Stimulated activated CD4-positive, alpha-beta T cell treated with anti-CD3 and anti-CD28 coated beads, TNF-alpha, amount 100 ng/mL, for 1 hour (primary cell): Measurements from ENCODE around the gene SMAD3.
"Not testable (repeated sequence)": the region's sequence is repeated elsewhere in the genome, so short reads cannot be mapped to it uniquely, and the experiment has no call there.

Source experiments
- DNase-seq, 3 donors: peaks; one replicate each; pipeline ENCODE4 v3.0.0-alpha.2; 2020; ENCODE audit warnings: low read depth in 3 of 3, low spot score in 1 of 3

SMAD3 gene

DNA sequence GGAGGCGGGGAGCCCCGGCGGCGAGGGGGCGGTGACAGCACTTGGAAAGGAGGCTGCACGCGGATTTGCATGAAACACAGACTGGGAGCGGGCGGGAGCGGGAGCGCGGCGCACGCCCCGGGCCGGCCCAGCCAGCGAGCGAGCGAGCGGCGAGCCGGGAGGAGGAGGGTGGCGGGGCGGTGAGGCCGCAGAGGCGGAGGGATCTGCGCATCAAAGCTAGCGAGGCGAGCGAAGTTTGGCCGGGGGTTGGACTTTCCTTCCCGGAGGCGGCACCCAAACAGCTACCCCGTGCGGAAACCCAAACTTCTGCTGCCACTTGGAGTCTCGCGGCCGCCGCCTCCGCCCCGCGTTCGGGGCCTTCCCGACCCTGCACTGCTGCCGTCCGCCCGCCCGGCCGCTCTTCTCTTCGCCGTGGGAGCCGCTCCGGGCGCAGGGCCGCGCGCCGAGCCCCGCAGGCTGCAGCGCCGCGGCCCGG, at the start of gene SMAD3:
Gene SMAD3 (plus strand): TSS at position 72 of the 475 bp plus-strand sequence. CDS start 553 bp downstream, outside the sequence.
- DNase-seq, result peak; percentile 48 to 50 (median 50)

DNA sequence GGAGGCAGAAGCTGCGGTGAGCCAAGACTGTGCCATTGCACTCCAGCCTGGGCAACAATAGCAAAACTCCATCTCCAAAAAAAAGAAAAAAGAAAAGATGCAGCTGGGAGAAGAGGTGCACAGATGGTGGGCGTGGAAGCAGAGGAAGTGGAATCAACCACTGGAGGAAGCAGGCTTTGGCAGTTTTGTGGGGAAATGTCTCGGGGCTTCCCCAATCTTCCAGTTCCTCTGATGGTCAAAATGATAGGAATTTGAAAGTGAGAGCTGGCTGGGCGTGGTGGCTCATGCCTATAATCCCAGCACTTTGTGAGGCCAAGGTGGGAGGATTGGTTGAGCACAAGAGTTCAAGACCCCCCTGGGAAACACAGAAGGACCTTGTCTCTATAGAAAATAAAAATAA, 48.1 kb upstream of the SMAD3 start:
- no peak for DNase-seq

DNA sequence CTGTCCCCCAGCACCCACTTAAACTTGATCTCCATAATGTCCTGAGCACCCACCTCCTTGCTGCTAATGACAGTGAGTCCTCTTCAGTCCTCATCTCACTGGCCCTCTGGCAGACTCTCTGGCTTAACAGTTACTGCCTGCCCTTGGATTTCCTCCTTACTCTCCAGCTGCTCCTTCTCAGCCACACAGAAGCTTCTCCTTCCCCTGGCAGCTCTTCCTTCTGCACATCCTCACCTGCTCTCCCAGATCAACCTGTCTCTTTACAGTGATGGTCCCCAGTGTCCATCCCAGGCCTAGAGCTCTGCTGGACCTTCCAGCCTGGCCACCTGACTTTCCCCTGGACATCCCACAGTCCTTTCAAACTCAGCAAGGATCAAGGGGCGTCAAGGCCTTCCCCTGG, 47.4 kb upstream of the SMAD3 start:
- DNase-seq, result no peak

DNA sequence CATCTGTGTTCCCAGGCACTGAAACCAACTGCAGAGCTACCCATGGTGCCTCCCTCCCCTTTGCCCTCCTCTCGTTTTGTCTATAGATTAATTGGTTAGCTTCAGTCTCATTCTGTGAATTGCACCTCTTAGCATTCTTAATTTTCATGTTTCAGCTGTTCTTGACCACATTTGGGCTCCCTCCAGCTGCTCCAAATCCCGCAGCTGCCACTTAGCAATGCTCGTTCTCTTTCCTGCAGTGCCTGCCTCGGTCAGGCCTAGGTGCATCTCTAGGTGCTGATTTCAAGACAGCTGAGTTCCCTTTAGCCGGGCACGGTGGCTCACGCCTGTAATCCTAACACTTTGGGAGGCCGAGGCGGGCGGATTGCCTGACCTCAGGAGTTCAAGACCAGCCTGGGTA, 47.0 kb upstream of the SMAD3 start:
- DNase-seq, result no peak

DNA sequence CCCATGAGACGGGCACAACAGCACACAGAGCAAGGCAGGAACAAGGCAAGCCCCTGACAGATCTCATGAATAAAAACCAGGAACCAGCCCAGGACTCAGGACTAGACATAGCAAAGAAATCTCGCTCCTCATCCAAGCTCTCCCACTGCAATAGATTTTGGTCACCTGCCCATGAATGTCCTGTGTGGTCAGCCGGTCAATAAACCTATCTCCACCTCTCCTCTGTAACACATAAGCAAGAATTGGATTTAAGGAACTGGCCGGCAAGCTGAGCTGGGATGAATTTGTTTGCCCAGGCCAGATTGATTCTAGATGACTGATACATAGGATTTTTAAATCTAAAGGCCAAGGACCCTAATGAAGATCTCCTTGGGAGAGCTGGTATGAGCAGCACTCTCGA, 46.3 kb upstream of the SMAD3 start:
- DNase-seq, result no peak

DNA sequence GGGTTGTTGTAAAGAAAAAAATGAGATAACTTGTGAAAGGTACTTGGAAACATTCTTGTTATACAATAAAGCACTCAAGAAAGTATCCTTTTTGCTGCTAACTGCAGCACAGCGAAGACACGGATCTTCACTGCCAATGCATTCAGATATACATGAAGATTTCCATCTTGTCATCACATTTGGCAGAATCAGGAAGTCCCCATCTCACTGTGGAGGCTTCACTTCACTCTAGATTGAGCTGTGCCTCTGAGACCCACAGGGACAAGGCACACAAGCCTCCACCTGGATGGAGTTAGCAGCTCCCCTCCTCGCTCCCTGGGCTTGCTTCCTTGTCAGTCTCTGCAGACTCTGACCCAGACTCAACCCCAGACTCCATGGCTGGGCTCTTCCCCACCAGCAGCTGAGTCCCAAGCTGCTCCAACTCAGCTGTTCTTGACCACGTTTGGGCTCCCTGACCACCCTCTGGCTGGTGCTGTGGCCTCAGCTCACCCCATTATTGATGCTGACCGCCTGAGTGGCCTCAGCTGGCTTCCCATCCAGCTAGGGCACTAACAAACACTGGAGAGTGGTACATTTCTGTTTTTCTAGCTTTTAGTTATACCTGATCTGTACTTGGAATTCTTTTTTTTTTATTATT, 45.4 kb upstream of the SMAD3 start:
- DNase-seq, result no peak

DNA sequence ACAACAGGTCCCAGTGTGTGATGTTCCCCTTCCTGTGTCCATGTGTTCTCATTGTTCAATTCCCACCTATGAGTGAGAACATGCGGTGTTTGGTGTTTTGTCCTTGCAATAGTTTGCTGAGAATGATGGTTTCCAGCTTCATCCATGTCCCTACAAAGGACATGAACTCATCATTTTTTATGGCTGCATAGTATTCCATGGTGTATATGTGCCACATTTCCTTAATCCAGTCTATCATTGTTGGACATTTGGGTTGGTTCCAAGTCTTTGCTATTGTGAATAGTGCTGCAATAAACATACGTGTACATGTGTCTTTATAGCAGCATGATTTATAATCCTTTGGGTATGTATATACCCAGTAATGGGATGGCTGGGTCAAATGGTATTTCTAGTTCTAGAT, 44.7 kb upstream of the SMAD3 start:
- DNase-seq, result not testable (repeated sequence)

DNA sequence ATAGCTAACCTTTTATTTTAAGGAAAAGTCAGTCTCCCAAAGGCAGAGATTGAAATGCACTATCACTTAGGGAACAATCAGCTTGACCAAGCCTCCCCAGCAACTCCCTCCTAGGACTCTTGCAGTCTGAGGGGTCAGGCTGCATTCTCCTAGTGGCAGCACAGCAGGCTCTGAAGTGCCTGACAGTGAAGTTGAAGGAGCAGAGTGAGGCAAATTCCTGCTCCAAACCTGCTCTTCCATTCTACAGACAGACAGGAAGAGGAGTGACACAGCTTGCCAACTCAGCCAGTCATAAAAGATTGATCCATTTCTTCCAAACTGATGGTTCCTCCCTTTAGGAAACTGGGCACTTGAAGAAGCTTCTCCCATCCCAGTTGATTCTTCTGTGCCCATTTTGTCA, 43.9 kb upstream of the SMAD3 start:
- DNase-seq, result no peak

DNA sequence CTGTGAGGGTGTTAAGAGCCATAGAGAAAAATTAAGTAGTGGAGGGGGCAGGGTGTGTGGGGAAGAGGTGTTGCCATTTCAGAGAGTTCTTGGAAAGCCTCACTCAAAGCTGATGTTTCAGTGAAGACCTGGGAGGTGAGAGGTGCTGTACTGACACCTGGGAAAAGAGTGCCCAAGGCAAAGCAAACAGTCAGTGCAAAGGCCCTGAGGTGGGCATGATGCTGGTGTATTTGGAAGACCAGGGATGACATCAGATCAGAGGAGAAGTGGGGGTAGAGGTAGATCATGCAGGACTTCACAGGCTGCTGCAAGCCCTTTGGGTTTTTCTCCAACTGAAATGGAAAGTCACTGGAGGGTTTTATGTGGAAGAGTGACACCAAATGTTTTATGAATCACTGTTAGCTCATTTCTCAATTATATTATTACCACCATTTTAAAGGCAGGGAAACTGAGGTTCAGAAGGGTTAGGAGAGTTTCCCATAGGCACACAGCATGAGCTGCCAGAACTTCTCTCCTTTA, 42.8 kb upstream of the SMAD3 start:
- DNase-seq, result no peak

DNA sequence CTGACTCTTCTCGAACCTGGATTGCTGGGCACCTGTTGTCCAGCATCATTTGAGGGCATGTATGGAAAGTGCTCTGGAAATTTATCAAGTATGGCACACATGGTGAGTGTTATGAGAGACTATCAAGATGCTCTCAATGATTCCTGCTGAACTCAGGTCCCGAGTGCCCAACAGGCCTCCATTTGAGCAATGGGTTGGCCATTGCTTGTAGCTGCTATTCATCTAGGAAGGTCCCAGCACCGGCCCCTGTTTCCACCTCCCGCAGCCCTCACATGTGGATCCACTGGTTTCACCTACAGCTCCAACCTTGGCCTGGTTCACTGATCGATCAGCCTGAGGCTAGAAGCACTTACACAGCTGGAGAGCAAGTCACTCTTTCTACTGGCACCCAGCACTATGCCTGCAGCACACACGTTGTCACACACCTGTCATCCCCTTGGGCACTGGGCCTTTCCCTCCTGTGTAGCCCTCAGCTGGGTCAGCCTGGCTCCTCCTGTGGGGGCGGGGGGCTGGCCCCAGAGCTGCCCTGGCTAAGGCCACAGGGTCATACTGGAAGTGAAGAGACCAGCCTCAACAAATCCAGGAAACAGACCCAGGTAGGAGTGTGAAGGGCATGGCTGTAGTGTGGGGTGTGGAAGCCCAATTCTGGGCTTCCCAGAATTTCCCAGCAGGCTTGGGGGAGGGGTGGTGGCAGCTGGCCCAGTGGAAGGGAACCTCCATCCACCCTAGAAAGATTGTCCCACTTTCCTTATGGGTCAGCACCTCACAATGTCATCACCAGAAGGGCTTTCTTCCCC, 41.7 kb upstream of the SMAD3 start:
- DNase-seq, result no peak

DNA sequence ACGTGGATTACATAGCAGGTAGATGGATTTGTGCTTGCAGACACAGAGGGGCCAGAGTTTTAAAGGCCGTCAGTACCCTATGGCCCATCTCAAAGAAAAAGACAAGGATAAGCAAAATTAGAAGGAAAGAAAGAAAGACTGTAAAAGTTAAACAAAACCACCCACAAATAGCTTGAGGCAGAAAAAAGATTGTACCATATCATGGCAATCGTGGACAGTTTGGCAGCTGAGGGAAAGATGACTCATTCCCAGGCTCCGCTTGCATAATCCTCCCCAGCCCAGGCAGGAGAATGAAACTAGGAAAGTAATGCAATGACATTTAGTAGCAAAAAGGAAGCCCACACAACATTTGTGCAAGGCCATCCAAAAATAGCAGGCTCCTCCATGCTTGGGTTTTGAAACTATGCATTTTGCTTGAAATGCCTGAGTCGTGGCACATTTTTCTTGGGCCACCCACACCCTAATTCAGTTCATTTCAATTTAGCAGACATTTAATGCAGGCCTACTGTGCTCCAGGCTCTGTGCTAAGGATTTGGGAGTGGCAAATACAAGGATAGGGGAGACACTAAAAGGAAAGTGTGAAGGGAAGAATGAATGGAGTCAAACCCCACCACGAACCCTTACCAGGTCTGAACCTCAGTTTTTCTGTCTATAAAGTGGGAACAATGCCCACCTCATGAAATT, 40.9 kb upstream of the SMAD3 start:
- no peak for DNase-seq

DNA sequence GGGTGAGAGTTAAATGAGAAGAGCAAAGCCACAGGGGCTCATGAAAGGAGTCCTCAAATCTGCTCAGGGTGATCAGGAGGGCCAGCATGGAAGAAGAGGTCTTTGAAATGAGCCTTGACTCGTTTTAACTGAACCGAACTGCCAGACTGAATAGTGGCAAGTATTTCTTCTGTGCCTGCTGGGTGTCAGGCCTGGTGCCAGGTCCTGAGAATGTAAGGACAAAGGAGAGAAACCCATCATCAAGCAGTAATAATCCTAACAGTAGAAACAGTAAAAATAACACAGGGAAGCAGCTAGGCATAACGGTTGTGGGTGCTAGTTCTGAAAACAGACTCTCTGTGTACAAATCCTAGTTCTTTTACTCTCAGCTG, 40.4 kb upstream of the SMAD3 start:
- DNase-seq, result no peak

DNA sequence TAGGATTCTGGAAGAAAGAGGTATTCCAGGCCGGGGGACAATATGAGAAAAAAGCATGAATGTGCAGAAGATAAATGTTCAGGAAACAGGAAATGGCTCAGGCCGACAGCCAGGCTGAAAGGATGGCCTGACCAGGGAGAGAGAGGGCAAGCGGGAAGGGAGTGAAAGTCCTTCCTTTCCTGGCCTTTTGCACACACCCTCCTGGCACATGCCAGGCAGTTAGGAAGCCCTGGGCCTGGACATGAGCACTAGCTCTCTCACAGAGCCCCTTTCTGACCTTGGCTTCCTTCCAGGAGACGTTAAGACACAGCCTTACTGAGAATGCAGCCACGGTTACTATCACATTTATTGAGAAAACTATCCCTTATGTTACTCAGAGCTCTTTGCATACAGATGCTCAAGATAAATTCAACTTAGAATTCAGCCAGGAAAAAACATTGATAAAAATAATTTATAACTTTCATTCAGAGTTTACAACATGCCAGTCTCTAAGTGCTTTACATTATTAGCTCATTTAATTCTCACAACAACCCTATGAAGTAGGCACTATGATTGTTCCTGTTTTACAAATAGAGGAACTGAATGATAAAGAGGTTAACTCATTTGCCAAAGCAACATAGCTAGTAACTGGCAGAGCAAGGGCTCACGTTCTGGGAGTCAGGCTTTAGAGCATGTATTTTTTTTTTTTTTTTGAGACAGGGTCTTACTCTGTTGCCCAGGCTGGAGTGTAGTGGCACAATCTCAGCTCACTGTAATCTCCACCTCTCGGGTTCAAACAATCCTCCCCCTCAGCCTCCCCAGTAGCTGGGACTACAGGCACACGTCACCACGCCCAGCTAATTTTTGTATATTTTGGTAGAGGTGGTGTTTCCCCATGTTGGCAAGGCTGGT, 39.4 kb upstream of the SMAD3 start:
- DNase-seq, result no peak

DNA sequence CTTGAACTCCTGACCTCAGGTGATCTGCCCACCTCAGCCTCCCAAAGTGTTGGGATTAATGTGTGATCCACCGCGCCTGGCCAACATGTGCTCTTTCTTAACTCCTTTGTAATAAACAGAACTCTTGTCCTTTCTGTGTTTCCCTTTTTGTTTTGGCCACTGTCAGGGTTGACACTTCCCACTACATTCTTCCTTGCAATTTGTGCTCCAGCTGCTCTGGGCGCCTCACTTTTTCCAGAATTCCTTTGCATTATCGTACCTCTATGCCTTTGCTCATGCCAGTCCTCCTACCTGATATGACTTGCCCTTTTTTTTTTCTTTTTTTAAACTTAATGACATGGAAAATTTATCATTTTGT, 38.8 kb upstream of the SMAD3 start:
- DNase-seq, result no peak

DNA sequence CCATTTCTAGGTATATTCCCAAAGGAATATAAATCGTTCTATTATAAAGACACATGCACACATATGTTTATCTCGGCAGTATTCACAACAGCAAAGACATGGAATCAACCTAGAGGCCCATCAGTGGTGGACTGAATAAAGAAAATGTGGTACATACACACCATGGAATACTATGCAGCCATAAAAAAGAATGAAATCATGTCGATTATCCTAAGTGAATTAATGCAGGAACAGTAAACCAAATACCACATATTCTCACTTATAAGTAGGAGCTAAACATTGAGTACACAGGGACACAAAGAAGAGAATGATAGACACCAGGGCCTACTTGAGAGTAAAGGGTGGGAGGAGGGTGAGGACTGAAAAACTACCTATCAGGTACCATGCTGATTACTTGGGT, 37.0 kb upstream of the SMAD3 start:
- DNase-seq, result not testable (repeated sequence)

DNA sequence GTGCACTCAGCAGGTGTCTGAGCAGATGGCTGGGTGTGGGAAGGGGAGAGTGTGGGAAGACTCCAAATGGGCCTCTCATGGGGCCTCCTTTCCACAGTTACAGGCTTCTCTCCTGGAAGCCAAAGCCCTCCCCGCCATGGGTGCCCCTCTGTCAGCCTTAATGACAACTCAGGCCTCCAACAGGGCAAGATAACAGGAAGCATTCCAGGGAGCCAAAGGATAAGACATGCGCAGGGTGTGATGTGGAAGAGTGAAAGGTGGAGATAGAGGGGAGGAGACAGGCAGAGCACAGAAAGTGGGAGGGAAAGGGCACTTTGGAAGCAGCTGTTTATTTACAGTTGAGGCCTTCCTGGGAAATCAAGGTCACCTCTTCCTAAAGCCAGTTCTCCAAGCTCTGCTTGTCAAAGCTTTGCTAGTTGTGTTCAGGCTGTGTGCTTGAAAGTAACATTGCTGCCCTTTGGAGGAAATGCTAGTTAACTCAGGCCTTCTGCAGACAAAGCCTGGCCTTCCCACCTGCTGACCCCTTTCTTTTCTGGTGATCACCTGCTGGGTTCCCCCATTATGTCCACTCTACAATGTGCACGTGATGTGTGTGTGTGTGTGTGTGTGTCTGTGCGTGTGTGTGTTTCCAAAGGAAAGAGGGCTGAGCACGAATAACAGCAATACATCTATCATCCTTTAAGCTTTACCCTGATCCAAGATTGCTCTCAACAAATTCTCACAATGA, 35.2 kb upstream of the SMAD3 start:
- DNase-seq, result no peak

DNA sequence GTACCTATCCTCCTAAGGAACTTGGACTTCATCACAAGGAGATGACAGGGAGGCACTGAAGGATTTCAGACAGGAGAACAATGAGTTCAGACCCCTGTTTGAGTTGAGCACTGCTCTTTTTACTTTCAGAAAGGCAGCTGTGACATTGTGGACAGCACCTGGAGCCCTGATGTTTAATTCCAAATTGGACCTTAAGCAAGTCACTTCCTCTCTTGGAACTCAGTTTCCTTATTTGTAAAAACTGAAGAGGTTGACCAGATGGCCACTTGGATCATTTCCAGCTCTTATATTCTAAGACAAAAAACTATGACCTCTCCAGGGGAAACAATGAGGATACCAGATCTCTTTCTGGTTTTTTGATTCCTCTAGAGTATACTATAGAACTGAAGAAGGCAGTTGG, 34.1 kb upstream of the SMAD3 start:
- DNase-seq, result no peak

DNA sequence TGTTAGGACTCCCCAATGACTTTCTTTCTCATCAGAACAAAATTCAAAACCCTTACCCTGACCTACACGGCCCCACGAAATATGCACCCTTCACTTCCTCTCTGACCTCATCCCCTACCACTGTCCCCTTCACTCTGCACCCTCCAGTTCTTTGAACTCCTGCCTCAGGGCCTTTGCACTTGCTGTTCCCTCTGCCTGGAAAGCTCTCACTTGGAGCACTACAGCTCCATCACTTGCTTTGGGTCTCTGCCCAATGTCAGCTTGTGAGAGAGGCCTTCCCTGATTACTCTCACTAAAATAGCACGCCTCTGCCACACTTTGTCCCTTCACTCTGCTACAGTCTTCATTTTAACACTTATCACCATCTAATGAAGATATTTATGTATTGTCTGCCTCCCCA, 32.8 kb upstream of the SMAD3 start:
- DNase-seq, result no peak

DNA sequence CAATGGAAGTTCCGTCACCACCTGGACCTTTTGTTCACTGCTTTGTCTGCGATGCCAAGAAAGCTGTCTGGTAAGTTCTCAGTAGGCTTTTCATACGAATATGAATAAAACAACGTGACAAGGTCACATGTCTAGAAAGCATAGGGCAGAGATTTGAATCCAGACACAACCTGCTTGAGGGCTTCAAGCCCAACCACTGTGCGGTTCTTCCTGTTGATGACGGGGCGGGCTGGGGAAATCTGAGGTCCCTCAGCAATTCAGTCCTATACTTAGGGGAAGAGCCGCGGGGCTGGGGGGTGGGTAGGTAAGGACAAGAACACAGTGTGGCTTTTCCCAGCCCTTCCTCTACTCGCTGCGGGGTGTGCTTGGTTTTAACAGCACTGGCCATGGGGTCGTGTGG, 32.4 kb upstream of the SMAD3 start:
- no peak for DNase-seq

DNA sequence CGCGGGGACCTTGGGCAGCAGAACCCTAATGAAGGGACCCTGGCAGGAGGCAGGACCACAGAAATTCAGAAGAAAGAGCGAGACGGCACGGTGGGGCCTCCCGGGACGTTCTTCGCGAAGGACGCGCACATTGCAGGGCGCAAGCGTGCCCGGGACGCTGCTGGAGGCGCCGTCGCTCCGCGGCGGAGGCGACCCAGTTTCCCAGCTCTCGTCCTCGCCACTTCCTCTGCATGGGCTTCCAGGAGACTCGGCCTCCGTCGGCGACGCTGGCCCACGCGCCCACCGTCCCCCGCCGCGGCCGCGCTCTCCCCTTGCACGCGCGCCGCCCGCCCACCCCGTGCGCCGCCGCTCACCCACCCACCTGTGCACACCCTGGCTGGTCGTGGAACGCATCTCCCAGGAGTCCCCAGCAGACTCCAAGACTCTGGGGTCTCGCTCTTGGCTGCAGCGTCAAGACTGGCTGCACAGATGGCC, 31.8 kb upstream of the SMAD3 start:
- DNase-seq, result peak in 1 of 3 donors; percentile 13
